Measurements from ENCODE around the gene UNC13B.

DNA sequence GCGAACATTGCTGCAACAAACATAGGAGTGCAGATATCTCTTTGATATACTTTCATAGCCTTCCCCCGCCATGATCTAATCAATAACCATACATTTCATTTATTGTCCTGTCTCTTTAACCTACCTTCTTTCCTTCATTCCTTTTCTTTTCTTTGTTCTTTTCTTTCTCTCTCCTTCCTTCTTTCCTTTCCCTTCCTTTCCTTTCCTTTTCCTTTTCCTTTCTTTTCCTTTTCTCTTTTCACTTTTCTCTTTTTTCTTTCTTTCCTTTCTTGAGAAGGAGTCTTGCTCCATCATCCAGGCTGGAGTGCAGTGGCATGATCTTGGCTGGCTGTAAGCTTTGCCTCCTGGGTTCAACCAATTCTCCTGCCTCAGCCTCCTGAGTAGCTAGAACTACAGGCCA, 100.3 kb downstream of the UNC13B start:
- TF ChIP-seq, protein P1, sequence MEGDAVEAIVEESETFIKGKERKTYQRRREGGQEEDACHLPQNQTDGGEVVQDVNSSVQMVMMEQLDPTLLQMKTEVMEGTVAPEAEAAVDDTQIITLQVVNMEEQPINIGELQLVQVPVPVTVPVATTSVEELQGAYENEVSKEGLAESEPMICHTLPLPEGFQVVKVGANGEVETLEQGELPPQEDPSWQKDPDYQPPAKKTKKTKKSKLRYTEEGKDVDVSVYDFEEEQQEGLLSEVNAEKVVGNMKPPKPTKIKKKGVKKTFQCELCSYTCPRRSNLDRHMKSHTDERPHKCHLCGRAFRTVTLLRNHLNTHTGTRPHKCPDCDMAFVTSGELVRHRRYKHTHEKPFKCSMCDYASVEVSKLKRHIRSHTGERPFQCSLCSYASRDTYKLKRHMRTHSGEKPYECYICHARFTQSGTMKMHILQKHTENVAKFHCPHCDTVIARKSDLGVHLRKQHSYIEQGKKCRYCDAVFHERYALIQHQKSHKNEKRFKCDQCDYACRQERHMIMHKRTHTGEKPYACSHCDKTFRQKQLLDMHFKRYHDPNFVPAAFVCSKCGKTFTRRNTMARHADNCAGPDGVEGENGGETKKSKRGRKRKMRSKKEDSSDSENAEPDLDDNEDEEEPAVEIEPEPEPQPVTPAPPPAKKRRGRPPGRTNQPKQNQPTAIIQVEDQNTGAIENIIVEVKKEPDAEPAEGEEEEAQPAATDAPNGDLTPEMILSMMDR (IDR thresholded peaks at IDR 0.05) = no peak
- no peak for TF ChIP-seq POLR2A (IDR thresholded peaks at IDR 0.05)
